ENCODE results near the gene MVB12B.

MVB12B gene

GRCh38 chr9:126506361-126507317 is 180.0 kb downstream of the MVB12B start:
- no peak for DNase-seq (ENCODE audit: low read depth)

GRCh38 chr9:126507318-126508109 is 180.9 kb downstream of the MVB12B start:
- DNase-seq (ENCODE audit: low read depth), result no peak

GRCh38 chr9:126508171-126508591 is 181.6 kb downstream of the MVB12B start:
- no peak for DNase-seq (ENCODE audit: low read depth)

- DNase-seq (ENCODE audit: low read depth), result no peak
Measured at GRCh38 chr9:126508928-126509327, 182.3 kb downstream of the MVB12B start.

- DNase-seq (ENCODE audit: low read depth), result no peak
Measured at GRCh38 chr9:126509718-126510117, 183.1 kb downstream of the MVB12B start.

DNA sequence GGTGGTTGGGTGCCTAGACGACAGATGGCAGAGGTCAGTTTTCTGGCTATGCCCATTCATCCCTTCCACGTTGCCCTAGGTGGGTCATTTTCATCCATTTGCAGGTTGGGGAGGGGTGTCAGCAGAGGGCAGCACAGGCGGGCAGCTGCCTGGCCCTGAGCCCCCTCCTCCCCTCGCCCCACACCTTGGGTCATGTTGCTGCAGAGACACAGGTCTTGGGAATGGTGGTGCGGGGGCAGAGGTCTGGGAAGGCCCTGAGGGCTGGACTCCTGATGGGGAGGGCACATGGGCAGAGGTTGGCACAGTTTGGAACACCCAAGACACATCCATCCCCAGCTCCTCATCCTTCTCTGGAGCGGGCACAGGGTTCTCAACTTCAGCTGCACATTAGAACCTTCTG is 183.9 kb downstream of the MVB12B start:
- DNase-seq (ENCODE audit: low read depth), result no peak

DNA sequence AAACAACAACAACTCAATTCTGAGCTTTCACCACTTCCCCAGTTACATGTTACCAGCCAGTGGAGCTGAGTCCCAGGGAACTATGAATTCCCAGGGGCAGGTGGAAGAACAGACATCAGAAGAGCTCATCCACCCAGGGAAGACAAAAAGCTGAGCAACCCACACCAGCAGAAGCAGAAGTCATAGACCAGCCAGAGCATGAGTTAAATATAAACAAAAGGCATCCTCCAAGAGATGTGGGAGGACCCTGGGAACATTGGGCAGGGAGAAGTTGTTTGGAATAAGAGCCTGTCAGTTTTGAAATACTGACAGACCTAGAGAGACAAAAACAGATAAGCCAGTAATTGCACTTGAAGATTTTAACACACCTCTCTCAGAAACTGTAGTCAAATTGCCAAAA is 184.8 kb downstream of the MVB12B start:
- no peak for DNase-seq (ENCODE audit: low read depth)

- no peak for DNase-seq (ENCODE audit: low read depth)
Measured at GRCh38 chr9:126513159-126514036, 186.8 kb downstream of the MVB12B start.

DNA sequence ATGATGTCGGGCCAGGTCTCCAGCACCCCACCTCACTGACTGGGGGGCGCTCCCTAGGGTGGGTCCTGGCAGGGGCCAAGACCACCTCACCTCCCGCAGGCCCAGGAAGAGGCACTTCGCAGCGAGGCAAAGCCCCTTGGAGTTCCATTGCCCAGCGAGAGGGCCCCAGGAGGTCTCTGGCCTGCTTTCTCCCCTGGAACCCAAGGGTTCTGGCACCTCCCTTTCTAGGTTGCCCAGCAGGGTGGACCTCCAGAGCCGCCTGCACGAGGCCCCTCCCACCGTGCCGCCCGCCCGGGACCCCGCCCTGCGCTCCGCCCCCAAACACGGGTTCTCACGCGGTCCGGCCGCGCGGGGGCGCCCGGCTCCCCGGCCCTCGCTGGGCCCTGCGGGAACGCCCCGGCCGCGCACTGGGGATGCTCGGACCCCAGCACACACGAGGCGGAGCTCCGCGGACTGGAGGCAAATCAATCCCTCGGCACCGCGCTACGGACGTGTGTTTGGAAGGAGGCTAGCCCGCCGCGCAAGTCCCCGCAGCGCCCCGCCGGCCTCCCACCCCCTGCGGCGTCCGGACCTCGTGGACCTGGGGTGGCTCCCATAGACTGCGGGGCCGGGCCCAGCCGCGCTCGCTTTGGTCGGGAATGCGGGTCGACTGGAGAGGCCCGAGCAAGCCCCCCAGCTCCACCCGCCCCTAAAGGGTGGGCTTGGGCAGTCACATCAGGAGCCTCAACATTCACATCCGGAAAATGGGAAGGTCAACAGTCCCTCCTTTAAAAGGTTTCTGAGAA is 187.6 kb downstream of the MVB12B start:
- peak; percentile 47 for DNase-seq (ENCODE audit: low read depth)

- no peak for DNase-seq (ENCODE audit: low read depth)
Measured at GRCh38 chr9:126515001-126515872, 188.6 kb downstream of the MVB12B start.

DNA sequence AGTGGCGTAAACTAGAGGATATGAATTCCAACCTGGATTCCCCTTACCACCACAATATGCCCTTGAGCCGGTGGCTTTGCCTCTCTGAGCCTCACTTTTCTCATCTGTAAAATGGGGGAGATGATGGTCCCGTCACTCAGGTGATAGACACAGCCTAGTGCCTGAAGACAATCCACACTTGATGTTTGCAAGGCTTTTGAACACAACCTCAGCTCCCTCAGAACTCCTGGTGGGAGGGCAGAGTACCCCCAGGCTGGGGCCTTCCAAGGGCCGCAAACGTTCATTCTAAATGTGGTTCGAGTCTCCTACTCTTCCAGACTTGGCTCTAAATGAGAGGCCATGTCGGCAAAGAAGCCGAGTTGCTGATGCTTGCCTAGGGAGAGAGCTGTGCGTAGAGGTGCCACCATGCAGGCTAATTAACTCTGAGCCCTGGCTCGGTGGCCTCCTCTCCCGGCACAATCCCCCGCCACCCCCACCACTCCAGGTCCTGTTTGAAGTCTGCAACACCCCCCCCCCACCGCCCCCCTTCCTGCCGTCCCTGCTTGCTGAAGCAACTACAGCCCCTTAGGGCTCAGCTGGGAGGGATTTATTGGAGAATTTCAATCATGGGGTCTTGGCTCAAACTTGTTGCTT is 189.4 kb downstream of the MVB12B start:
- no peak for DNase-seq (ENCODE audit: low read depth)

DNA sequence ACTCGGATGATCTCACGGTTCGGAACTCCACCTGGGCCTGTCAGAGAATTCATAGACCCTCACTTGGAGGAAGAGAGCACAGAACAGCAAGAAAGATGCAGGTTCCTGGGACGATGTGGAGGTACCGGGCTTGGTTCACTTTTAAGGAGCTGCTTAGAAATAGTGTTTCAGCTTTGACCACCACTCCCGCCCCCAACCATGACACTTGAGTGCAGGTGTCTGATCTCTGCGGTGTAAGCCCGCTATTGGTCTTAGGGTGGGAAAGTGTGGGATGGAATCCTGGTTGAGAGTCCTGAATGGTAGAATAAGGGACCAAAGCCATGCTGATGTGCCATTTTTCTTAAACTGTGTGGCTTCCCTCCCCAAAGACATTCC is 189.9 kb downstream of the MVB12B start:
- DNase-seq (ENCODE audit: low read depth), result no peak

- DNase-seq (ENCODE audit: low read depth), result no peak
Measured at GRCh38 chr9:126516936-126517832, 190.6 kb downstream of the MVB12B start.

- no peak for DNase-seq (ENCODE audit: low read depth)
Measured at GRCh38 chr9:126517833-126518356, 191.3 kb downstream of the MVB12B start.

DNA sequence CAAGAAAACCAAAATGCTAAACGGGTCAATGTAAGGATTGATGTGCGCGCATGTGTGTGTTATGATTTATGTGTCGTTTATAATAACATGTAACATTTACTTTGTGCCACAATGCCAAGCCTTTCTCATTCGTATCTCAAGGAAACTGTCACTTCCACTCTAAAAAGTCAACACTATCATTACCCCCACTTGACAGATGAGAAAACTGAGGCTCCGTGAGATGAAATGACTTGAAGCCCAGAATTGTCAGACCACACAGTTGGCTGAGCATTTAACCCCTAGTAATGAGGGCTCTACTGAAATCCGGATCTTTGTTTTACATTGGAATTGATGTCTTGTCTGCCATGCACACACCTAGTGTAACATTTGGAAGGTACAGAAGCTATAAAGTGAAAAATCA is 192.1 kb downstream of the MVB12B start:
- no peak for DNase-seq (ENCODE audit: low read depth)

DNA sequence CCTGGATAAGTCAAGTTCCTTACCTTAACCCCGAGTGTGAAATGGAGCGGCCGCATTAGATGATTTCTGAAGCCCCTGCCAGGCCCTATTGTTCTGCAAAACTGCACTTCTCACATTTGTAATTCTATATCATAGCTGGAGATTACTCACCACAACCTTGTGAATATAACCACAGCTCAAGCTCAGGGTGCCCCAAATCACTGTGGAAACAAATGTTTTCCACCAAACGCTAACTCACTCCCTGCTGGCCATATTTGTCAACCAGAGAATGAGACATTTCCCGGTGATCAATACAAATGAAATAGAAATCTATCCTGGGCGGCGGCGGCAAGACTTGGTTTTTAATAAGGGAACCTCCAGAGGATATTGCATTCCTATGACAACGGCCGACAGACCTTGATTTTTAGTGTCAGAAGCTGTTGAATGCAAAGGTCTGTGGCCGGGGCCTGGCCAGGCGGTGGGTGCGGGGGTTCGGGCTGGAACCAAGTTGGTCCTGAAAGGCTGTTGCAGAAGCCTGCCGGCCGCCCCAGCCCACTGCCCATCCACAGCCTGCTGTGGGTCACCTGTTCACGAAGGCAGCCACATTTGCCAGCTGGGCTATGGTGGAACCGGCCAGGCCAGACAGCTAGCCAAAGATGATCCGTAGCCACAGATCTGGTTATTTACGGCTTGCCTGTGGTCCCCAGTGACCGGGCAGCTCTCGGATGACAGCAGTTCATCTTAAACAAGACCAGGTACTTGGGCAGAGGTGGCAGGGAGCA is 193.2 kb downstream of the MVB12B start:
- no peak for DNase-seq (ENCODE audit: low read depth)

- no peak for DNase-seq (ENCODE audit: low read depth)
Measured at GRCh38 chr9:126520453-126520852, 193.8 kb downstream of the MVB12B start.

- no peak for DNase-seq (ENCODE audit: low read depth)
Measured at GRCh38 chr9:126521089-126521488, 194.5 kb downstream of the MVB12B start.

Measured in activated T-cell treated with anti-CD3 and anti-CD28 coated beads for 1 hour (primary cell).